GM06990 (cell line): Measurements from ENCODE around the gene RERE.
A peak's percentile ranks its signal among the peaks of the same experiment; 100 is the strongest.

ENCODE experiments used
- DNase-seq: peaks from one replicate; pipeline ENCODE4 v3.0.0-alpha.2; 2011; ENCODE audit not compliant: insufficient read length; ENCODE audit errors: extremely low read depth
- H3K27me3 ChIP-seq: replicated peaks from 2 replicates; pipeline ENCODE4 v1.6.0; 2011; ENCODE audit warnings: low read length; ENCODE audit not compliant: control insufficient read depth, insufficient read depth
- H3K36me3 ChIP-seq: 2 replicates; pipeline ENCODE4 v1.5.1; 2011; ENCODE audit warnings: low read length; ENCODE audit not compliant: control insufficient read depth, insufficient read depth
- H3K4me3 ChIP-seq: replicated peaks from 2 replicates; pipeline ENCODE4 v1.5.1; 2011; ENCODE audit warnings: low read depth, mild to moderate bottlenecking, control low read depth, low read length
- CTCF ChIP-seq: IDR thresholded peaks from 2 replicates; pipeline ENCODE4 v1.5.1; 2011; ENCODE audit warnings: low read length, control low read depth, mild to moderate bottlenecking, inconsistent platforms; ENCODE audit not compliant: insufficient read depth, poor library complexity, severe bottlenecking

RERE gene

GRCh38 chr1:8684590-8684989, 132.8 kb downstream of the RERE start:
- no peak for TF ChIP-seq CTCF
- H3K27me3 ChIP-seq = no peaks in the 10 kb centered on the region
- H3K36me3 ChIP-seq = no peaks in the 10 kb centered on the region
- no peak overlapping the region for H3K4me3 ChIP-seq
- no peak for DNase-seq

GRCh38 chr1:8682573-8682972, 134.9 kb downstream of the RERE start:
- H3K36me3 ChIP-seq = no peaks in the 10 kb centered on the region
- H3K4me3 ChIP-seq = no peak overlapping the region
- DNase-seq = no peak
- no peak for TF ChIP-seq CTCF
- no peaks in the 10 kb centered on the region for H3K27me3 ChIP-seq

GRCh38 chr1:8681911-8682310, 135.5 kb downstream of the RERE start:
- Histone ChIP-seq H3K4me3 (no peak overlapping the region), H3K36me3 (no peaks in the 10 kb centered on the region), H3K27me3 (no peaks in the 10 kb centered on the region)
- TF ChIP-seq CTCF = no peak
- DNase-seq = no peak

GRCh38 chr1:8680664-8681650, 136.5 kb downstream of the RERE start:
- H3K36me3 ChIP-seq = no peaks in the 10 kb centered on the region
- DNase-seq = no peak
- TF ChIP-seq CTCF = no peak
- no peaks in the 10 kb centered on the region for H3K27me3 ChIP-seq
- H3K4me3 ChIP-seq = peak overlapping the region; percentile 53

GRCh38 chr1:8679929-8680663, 137.3 kb downstream of the RERE start:
- Histone ChIP-seq H3K36me3 (no peaks in the 10 kb centered on the region), H3K4me3 (peak overlapping the region; percentile 53), H3K27me3 (no peaks in the 10 kb centered on the region)
- DNase-seq = no peak
- TF ChIP-seq CTCF = no peak
